ENCODE data around the gene GEMIN8.

The GEMIN8 gene, protein sequence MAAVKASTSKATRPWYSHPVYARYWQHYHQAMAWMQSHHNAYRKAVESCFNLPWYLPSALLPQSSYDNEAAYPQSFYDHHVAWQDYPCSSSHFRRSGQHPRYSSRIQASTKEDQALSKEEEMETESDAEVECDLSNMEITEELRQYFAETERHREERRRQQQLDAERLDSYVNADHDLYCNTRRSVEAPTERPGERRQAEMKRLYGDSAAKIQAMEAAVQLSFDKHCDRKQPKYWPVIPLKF

DNA sequence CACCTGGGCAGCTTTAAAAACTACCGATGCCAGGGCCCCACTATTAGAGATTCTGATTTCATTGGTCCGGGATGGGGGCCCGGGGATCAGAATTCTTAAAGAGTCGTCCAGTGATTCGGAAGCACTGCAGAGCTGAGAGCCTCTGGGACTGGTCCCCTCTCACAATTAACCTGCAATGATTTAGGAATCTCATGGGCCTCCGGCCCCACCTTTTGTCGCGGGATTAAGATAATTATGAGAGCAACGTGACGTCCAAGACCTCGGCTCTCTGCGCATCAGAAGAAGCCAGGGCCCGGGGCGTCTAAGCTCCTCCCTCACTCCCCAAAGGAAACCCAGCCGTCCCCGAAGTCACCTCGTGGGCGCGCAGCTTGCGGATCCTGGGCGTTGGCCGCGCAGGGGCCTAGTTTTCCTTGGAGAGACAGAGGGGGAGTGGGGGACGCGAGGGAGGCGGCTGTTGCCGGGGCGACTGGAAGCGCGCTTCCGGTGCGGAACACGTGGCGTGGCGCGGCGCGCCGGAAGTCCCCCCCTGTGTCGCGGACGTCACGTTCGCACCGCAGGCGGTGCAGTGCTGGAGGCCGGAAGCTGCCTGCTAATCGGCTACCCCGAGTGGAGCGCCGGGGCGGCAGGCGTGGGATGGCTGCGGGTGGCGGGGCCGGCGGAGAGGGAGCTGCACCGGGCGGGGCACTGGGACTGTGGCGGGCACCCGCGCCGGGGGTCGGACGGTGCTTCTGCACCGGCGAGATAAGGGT, at the start of gene GEMIN8:
GEMIN8 (minus strand) TSS at position 468 of the 749 bp plus-strand sequence. CDS start 8,414 bp downstream, outside the sequence.
- peak; percentile 66 to 80 for DNase-seq

DNA sequence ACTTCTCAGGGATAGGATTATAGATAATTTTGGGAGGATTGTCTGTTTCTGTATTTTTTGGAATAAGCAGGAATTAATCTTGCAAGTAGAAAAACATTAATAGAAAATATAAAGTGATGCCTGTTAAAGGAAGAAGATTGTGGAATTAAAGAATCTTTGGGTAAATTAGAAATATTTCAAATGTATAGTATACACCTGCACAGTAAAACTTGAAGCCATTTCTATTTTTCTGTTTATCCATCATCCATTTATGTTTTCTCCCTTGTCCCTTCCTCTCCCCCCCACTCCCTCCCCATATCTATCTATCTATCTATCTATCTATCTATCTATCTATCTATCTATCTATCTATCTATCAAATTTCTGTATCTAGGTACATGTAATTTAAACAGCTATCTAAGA, 46.9 kb upstream of the GEMIN8 start:
- DNase-seq: no peak

DNA sequence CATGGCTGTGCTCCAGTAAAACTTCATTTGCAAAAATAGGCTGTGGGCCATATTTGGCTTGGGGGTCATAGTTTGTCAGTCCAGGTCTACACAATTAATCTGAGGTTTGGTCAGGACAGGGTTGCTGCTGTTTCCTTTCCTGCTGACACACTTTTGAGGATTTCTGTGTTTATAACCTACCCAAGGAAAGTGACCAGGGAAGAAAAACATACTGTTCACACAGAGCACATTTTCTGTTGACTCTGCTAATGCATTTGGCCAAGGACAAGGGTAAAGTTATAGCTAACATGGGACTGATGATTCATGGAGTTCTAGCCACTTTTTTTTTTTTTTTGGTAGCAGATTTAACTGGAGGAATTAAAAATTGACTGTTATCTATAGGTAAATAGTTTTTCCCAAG, 43.9 kb upstream of the GEMIN8 start:
- no peak for DNase-seq

DNA sequence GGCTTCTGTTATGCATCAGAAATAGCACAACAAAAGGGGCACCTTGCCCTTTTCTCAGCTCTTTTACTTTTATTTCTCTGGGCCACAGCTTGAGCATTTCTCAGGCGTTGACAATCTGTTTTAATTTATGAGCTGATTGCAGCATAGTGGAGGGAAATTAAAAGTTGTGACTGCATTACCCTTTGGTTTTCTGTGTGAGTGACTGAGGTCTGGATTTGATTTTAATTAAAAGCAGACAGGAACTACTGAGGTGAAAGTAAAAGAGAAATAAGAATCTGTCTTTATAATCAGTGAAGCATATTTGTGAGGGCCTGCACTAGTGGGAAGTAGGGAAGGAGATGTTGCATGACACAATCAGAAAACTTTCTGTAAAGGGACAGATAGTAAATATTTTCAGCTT, 43.4 kb upstream of the GEMIN8 start:
- no peak for DNase-seq

DNA sequence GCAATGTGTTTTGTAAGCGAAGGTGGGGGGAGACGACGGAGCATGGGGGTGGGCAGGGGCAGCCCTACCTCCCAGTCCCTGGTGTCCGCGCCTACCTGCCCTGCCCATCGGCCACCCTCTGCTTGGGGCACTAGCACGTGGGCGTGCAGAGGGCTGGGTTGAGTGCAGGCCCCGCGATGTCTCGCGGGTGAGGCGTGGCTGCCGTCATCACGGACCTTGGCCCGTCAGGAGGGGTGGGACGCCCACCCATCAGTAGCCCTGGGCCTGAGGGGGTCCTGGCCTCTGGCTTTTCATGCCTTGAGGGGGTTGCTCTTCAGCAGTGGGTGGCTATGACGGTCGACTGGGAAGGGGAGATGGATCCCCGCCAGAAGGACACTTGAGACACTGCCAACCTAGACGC, 36.1 kb upstream of the GEMIN8 start:
- no peak for DNase-seq

DNA sequence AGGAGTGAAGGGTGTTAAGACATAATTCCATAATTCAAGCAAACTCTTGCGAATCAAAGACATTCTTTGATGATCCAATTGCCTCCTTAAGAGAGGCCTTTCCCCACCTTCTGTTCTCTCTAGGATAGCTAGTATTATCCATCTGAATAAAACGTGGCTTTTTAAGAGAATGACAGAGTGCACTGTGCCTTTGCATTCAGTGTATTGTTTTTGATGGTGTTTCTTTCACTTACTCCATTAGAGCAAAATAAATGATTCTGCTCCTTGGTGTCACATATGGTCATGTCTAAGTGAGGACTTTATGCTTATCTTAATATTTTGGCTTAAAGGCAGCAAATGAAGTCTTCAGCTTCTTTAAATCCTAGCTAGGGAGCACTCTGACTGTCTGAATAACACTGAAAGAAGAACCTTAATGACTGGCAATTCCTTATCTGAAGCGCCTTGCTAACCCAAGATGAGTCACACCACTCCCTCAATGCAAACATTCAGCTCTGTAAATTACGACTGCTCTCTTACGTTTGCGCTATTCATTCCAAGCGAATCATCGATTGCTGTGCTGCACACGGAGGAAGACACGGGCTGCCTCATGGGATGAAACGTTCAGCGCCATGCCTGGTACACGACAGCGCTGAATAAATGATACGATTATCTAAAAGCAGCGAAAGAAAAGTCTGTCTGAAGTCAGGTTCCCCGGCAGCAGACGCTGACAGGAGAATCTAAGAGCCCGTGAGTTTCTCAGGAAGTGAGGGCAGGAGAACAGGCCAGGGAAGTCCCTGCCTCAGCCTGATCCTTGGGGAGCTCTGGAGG, 35.1 kb upstream of the GEMIN8 start:
- no peak for DNase-seq

DNA sequence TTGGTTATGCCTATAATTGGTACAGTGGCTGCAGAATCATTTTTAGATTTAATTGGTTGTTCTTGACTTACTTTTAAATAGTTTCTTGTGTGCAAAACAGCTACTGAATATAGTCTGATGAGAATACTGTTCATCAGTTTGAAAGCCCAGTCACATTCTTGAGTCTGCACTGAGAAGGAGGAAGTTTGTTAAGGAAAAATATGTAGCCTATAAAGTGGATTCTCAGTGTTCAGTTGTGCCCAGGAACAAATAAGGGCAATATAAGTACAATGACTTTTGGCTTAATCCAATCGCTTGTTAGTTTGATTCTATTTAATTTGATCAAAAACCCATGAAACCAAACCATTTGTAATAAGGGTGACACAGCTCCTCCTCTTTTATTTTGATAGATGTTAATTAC, 32.8 kb upstream of the GEMIN8 start:
- no peak for DNase-seq

DNA sequence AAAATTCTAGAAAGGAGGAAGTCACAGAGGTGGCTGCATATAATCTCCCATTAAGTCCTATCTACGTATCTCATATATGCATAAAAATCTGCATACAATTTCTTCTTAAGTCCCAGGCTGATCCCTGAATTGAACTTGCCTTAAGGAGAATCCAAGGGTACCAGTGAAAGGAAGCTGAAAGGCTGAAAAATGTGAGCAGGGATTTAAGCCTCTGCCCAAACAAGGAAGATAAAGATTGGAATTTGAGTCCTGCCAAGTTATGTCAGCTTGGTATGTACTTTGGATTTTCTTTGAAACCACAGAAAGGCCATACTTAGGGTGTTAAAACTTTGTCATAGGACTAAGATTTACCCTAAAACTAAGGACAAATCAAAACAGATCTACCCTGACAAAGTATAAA, 26.5 kb upstream of the GEMIN8 start:
- DNase-seq: no peak

DNA sequence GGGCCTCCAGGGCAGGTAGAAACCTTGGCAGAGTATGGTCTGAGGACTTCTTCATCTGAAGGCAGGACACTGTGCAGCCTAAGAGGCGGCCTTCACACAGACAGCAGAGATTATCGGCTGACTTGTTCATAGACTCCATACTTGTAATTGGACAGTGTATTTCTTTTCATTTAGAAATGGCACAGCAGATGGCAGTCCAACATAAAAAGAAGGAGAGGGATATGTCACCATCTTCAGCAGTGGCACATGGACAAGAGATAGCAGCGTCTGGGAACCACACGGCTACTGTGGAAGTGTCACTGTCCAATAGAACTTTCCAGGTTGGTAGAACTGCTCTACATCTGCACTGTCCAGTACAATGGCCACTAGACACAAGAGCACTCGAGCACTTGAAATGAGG, 21.7 kb upstream of the GEMIN8 start:
- DNase-seq: no peak

DNA sequence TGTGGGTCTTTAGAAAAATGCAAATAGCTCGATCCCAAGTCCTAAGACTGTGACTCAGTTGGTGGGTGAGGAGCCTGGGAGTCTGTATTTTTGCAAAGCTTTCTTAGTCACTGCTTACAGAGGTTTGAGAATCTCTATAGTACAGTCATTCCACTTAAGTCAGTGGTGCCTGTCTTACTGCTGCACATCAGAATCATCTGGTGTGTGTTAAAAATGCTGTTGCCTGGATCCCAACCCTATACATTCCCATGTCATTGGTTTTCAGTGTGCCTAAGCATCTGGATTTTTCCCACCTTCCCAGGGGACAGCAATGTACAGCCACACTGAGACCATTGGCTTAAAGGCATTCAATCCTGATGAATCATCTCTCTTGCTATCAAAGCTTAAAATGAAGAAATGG, 21.0 kb upstream of the GEMIN8 start:
- no peak for DNase-seq

DNA sequence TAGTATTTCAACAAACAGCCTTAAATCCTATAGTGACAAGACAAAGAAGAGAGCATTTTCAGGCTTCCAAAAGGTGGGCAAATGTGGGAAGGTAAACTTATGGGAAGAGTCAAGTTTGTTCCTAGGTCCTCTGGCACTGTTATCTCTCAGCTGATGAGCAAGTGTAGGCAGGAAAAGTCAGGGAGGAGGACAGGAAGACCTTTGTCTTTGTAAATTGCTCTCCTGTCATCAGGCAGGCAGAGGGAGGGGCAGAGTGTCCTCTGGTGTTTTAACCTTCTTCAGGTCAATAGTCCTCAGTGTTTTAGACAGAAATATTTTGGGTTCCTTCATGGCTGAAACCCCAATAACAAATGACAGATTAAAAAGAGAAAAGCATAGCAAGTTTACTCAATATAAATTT, 13.5 kb upstream of the GEMIN8 start:
- no peak for DNase-seq

DNA sequence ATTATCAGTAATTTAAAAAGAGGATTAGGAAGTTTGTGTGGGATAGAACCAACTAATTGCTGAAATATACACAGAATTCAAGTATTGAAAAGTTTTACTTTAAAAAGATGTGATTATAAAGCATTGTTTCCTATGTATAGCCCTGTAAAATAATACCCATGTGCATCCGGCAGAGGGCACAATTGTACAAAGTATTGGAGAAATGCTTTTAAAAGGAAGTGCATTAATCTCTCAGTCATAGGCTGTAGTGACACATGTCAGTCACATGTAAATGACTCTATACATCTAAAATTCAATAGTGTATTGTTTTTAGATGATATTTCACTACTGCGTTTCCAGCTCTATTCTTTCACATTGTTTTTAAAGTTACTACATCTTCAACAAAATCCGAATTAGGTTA, 9.7 kb upstream of the GEMIN8 start:
- DNase-seq: peak; percentile 48 to 61

DNA sequence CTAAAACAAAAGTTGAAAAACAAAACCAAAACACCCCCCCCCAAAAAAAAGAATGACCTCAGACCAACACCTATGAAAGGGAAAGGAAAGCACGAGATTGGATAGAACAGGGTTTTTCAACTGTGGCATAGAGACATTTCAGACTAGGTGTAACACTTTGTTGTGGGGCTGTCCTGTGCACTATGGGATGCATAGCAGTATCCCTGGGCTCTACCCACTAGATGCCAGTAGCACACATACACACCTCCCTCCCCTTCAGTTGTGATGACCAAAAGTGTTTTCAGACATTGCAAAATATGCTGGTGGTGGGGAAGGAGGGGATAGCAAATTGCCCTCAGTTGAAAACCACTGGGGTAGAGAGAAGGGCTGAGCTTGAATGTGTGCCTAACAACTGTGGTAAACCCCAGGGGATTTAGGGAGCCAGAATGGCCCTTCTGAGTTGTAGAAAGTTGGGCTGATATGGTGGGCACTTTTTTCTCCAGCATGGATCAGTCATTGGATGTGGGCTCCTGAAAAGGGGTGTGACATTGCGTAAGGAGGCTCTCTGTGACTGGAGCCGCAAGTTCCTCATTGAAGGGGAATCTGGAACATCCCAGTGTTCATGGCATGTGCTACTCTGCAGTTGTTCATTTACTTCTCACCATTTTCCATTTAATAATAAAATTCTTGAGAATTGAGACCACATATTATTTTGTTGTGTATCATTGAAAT, 8.8 kb upstream of the GEMIN8 start:
- DNase-seq: no peak

DNA sequence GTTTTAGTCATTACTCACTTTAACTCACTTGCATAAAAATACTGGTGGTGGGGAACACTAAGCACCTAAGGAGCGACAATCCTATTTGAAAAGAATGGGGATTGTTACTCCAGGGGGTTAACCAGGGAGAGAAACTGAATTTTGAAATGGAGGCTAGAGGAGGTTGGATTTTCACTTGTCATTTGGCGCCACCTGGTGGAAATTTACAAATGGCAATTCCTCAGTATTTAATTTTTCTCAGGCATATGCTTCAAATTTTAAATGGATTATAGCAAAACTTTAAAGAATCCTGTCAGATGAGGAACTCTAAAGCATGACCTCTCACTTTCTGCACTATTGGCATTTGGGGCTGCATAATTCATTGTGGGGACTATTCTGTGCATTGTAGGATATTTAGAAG, 2.7 kb upstream of the GEMIN8 start:
- peak; percentile 46 to 63 for DNase-seq

DNA sequence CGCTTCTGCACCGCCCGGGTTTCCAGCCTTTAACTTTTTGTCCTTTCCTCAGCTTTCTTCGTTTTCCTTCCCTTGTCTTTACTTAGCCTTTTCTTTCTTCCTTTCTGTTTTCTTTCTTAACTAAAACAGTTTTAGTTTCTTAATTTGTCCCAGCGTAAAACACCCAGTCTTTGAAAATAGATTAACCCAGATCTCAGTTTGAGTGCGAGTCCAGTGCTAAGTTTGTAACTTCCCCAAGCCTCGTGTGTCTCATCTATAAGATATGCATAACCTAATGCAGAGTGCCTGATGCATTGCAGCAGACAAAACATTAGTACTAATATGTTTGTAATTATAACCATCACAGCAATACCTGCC, 460 bp upstream of the GEMIN8 start:
- no peak for DNase-seq

DNA sequence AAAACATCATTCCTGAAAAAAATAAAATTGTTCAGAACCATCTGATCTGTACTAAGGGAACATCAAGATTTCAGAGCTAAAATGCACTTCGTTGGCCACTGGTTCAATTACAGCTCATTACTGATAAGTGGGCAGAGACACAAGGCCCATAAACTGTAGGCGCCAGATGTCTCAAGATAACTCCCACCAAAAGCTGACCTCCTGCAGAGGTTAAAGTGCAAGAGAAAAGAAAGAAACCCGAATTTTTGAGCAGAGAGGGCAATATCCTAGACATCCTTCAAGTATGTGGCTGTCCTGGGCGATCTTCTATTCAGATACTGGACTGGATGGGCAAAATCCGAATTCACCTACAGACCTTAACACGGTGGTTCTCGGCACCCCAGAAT, 660 bp downstream of the GEMIN8 start:
- no peak for DNase-seq

DNA sequence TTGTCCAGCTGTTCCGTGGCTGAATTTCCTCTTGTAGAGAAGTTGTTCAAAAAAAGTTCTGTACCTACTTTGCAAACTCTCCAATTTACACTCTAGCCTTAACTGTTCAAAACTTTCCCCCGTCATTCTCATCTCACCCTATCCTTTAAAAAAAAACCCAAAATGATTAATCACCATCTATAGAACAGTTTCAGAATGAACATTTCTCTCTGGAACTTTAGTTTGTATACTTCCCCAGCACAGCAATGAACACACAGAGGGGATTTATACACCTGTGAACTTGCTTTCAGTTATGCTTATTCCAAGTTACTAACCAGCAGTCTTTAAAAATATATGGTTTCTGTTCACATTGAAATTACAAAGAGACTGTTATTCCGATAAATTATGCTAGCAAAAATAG, 1.2 kb downstream of the GEMIN8 start:
- DNase-seq: no peak

DNA sequence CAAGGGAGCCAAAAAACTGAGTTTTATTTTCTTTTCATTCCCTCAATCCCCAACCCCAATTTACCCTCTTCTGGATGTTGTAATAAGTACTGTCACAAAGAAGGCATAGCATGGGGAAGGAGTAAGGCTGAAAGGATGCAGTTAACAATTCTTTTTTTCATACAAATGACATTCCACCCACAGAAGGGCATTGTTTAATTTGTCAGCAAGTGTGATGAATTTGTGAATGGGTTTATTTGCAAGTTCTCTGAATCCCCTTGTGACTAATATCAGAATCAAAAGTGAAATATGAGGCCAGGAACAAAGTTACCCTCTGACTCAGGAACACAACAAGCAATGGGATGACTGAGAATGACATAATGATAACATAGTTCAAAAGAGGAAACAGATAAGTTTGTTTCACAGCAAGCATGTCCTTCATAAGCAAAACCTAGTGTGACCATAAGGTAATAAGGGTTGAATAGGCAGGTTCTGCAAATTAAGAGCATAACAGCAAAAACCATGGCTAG, 2.1 kb downstream of the GEMIN8 start:
- no peak for DNase-seq

DNA sequence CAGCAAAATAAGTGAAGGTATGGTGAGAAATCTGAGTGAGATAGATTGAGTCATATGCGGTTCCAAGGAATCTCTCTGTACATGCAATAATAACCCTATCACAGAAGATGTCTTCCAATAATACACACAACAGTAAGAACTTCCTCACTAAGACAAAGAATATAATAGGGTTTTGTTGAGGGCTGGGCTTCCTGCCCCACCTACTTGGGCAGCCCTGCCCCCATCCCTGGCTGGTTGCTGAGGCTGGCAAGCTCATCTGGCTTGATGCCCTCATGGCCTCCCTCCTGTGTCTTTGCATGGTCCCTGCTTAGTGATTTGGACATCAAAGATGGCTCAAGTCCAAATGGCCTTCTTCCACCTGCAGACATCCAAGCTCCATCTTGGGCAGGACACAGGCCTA, 2.7 kb downstream of the GEMIN8 start:
- DNase-seq: no peak

DNA sequence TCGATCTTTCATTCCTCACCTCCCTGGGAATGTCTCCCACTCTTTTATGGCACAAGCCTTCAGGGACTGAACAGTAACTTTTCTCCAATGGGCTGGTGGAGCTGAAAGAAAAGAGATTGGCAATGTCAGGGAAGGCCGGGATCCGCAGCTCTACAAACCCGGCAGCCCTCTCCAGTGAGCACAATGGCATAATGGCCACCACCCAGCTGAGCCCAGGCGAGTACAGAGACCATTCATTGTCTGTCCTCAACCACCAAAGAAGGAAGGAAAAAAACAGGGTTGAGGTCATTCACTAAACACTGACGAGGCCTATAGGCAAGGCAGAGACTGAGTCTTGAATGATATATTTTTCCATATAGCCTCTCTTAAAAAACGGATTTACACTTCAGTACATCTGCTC, 3.6 kb downstream of the GEMIN8 start:
- no peak for DNase-seq

DNA sequence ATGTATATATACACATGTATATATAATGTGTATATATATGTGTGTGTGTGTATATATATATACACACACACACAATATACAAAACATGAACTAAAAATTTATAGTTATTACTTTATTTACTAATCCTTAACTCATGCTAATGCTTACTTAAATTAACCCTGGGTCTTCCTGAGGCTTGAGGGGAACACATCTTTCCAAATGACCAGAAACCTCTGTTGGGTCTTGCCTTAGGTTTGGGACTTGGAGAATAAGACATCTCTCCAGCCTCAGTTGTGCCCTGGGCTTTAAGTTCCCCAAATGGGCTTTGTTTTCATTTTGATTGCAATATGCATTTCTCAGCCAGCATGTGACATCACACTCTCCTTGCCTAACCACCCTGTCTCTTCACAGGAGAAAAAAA, 7.7 kb downstream of the GEMIN8 start:
- DNase-seq: no peak

DNA sequence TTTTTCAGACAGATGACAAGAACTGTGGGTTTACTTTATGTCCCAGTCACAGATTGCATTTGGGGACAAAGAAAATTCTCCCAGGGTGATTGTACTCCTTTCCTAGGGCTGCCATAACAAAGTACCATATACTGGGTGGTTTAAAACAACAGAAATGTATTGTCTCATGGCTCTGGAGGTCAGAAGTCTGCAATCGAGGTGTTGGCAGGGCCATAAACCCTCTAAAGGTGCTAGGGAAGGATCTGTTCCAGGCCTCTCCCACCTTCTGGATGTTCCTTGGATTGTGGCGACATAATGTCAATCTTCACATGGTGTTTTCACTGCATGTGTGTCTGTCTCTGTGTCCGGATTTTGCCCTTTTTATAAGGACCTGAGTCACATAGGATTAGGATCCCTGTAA, 12.3 kb downstream of the GEMIN8 start:
- no peak for DNase-seq

DNA sequence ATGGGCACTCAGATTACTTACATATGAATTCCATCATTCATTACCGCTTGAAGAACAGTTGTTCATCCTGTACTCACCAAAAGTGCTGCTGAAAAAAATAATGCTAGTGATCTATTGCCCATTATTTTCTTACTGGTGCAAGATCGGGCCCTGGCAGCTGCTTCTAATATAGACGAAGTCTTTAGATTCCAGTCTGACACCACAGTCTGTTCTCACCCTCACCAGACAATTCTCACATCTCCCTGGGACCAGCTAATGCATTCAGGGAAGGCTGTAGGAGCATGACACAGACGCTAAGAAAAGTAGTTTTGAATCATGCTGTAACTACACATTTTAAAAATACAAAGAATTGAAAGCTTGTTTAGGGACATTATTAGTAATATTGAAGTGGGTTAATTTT, 13.8 kb downstream of the GEMIN8 start:
- no peak for DNase-seq

All from stimulated activated CD4-positive, alpha-beta T cell treated with anti-CD3 and anti-CD28 coated beads, Interleukin-2, amount 100 ng/mL, for 48 hours (primary cell).